GM12878 (cell line): ENCODE data around the gene PPP1R1B.

Source experiments
- CTCF ChIP-seq, 3 experiments: IDR thresholded peaks in 2 of 3; conservative IDR thresholded peaks in 1 of 3; 2 replicates each; pipeline ENCODE4 v1.5.1; 2011; ENCODE audit warnings: low read depth in 3 of 3, low read length in 3 of 3, mild to moderate bottlenecking in 3 of 3, control low read depth in 2 of 3, moderate library complexity in 2 of 3, inconsistent platforms in 1 of 3, mixed read lengths in 1 of 3; ENCODE audit not compliant: control insufficient read depth in 2 of 3, insufficient read depth in 1 of 3; ENCODE audit errors: extremely low read depth in 1 of 3
- SIN3A ChIP-seq: IDR thresholded peaks from 2 replicates; pipeline ENCODE4 v1.6.1; 2012; ENCODE audit warnings: low read depth, low read length, improper control_type of control experiment
- SP1 ChIP-seq: IDR thresholded peaks from one replicate; pipeline ENCODE4 v1.6.1; 2011; ENCODE audit warnings: low read depth, low read length
- SREBF2 ChIP-seq: IDR thresholded peaks from 2 replicates; pipeline ENCODE4 v1.6.1; 2012; ENCODE audit warnings: mild to moderate bottlenecking, low read length
- TAF1 ChIP-seq: IDR thresholded peaks from 2 replicates; pipeline ENCODE4 v1.6.1; 2011; ENCODE audit warnings: mild to moderate bottlenecking, low read depth, low read length, borderline replicate concordance
- TCF12 ChIP-seq: IDR thresholded peaks from 2 replicates; pipeline ENCODE4 v1.6.1; 2011; ENCODE audit warnings: low read depth, mild to moderate bottlenecking, low read length
- TCF3 ChIP-seq: IDR thresholded peaks from 2 replicates; pipeline ENCODE4 v1.6.1; 2012; ENCODE audit warnings: low read depth, mild to moderate bottlenecking, low read length, borderline replicate concordance; ENCODE audit not compliant: insufficient read depth

- TF ChIP-seq CTCF (IDR thresholded peaks at IDR 0.05 in 2 of 3, conservative IDR thresholded peaks at IDR 0.05 in 1 of 3; ENCODE audit: control insufficient read depth in 2 of 3, extremely low read depth in 1 of 3, insufficient read depth in 1 of 3, low read depth in 3 of 3, low read length in 3 of 3), result no peak
- no peak for TF ChIP-seq TAF1
- no peak for TF ChIP-seq TCF3
- no peak for TF ChIP-seq SIN3A
- TF ChIP-seq SP1, result no peak
- no peak for TF ChIP-seq TCF12
- no peak for TF ChIP-seq SREBF2
Measured at GRCh38 chr17:39595928-39596510, 30.7 kb upstream of the PPP1R1B start.
